Jurkat, Clone E6-1 (cell line): Measurements from ENCODE around the gene OR52E6. TPM values are rescaled to one million over a fixed set of nuclear protein-coding genes. Genes with fewer than 3 reads are reported as not detected.

Experiments used
- DNase-seq: peaks from one replicate; pipeline ENCODE4 v3.0.0-alpha.2; 2011; ENCODE audit warnings: low read depth, low spot score
- H3K4me3 ChIP-seq: 2 replicates; pipeline ENCODE4 v1.5.1; 2011; ENCODE audit warnings: mild to moderate bottlenecking, low read length, control low read depth, moderate library complexity
- polyA plus RNA-seq: library from polyadenylated mRNA; unstranded; fragments of >200 nt; gene quantifications from one replicate; pipeline ENCODE4 v1.2.1, GENCODE V29; 2012; ENCODE audit warnings: missing spikeins; ENCODE audit not compliant: insufficient read length, insufficient read depth

The OR52E6 gene
- polyA plus RNA-seq, result not detected

GRCh38 chr11:5841797-5842196 is at the start of gene OR52E6:
TSS of gene OR52E6 (minus strand) at chr11:5841897. CDS start at chr11:5841897, 0 bp downstream.
- H3K4me3 ChIP-seq, result no peak within 1 kb of the TSS
- DNase-seq, result no peak

GRCh38 chr11:5891216-5891800 is 49.6 kb upstream of the OR52E6 start:
- DNase-seq, result peak; percentile 17
- no peak overlapping the region for H3K4me3 ChIP-seq

DNA sequence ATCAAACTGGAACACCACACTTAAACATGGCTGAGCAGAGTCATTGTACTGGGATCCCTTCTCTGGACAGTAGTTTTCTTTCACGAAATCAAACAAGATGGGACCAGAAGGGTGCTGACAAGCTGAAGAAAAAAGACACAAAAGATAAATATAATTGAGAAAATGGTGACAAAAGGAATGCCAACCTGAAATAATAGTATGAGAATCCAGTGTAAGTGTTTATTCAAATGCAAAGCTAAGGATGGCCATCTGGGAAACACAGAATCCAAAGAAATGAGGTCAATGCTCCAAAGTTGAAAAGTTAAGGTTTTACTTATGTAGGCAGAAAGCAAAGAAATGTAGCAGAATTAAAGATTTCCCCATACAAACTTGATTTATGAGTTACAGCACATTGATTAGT is 46.0 kb upstream of the OR52E6 start:
- H3K4me3 ChIP-seq, result no peak overlapping the region
- DNase-seq, result no peak

GRCh38 chr11:5887172-5887571 is 45.5 kb upstream of the OR52E6 start:
- no peak overlapping the region for H3K4me3 ChIP-seq
- no peak for DNase-seq

- DNase-seq, result no peak
- no peak overlapping the region for H3K4me3 ChIP-seq
These were observed 40.1 kb upstream of the OR52E6 start for GRCh38 chr11:5881756-5882155.

DNA sequence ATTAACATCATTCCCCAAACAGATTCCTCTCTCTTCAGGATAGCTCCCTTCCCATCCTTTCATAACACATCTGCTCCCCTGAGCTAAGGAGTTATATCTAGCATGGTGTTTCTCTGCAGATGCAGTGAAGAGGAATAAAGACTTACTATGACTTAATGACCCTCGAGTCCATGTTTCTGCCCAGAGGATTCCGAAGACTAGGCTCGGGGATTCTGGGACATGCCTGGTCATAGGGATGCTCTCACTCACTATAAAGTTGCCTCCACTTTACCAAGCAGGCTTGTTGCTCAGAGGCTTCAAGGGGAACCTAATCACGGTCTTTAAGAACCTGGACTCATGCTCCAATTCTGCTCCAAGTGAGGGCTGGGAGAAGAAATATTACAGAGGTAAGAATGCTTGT is 38.6 kb upstream of the OR52E6 start, which contains the start of gene OR52E4:
TSS of gene OR52E4 (plus strand) at position 301 of the 400 bp plus-strand sequence. CDS start 3,664 bp downstream, outside the sequence.
- no peak for DNase-seq
- no peak within 1 kb of the TSS for H3K4me3 ChIP-seq

GRCh38 chr11:5878564-5878963 is 36.9 kb upstream of the OR52E6 start:
- H3K4me3 ChIP-seq, result no peak overlapping the region
- no peak for DNase-seq

DNA sequence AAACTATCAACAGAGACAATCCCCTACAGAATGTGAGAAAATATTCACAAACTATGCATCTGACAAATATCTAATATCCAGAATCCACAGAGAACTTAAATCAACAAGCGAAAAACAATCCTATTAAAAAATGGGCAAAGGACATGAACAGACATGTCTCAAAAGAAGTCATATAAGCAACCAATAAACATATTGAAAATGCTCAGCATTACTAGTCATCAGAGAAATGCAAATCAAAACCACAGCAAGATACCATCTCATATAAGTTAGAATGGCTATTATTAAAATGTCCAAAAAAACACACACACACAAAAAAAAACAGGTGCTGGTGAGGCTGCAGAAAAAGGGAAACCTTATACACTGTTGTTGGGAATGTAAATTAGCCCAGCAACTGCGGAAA is 24.1 kb upstream of the OR52E6 start:
- no peak overlapping the region for H3K4me3 ChIP-seq
- DNase-seq, result no peak

GRCh38 chr11:5857590-5857989 is 15.9 kb upstream of the OR52E6 start, which contains the start of gene OR52E8:
TSS of gene OR52E8 (minus strand) at chr11:5857690. CDS start at chr11:5857690, 0 bp downstream.
- H3K4me3 ChIP-seq, result no peak within 1 kb of the TSS
- DNase-seq, result no peak

- peak; percentile 33 for DNase-seq
- H3K4me3 ChIP-seq, result no peak overlapping the region
These were observed 9.3 kb upstream of the OR52E6 start for GRCh38 chr11:5851002-5851401.

DNA sequence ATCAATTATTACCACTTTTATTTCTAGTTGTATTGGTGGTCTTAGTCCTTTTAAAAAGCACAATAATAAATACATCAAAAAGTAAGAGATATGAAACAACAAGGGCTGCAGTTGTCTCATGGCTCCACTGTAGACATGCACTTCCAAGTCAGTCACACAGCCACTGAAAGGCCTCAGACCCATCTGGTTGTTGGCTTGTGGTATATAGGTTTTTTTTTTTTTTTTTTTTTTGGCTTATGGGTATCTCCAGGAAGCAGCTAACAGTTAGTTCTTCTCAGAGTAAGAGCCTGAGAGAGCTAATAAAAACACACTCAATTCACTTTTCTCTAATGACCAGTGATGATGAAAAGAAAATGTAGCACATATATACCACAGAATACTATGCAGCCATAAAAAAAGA is 6.0 kb upstream of the OR52E6 start:
- DNase-seq, result peak; percentile 77
- no peak overlapping the region for H3K4me3 ChIP-seq

GRCh38 chr11:5846701-5847100 is 5.0 kb upstream of the OR52E6 start:
- DNase-seq, result no peak
- H3K4me3 ChIP-seq, result no peak overlapping the region

- DNase-seq, result no peak
- no peak overlapping the region for H3K4me3 ChIP-seq
These were observed 4.0 kb downstream of the OR52E6 start for GRCh38 chr11:5837695-5838094.

DNA sequence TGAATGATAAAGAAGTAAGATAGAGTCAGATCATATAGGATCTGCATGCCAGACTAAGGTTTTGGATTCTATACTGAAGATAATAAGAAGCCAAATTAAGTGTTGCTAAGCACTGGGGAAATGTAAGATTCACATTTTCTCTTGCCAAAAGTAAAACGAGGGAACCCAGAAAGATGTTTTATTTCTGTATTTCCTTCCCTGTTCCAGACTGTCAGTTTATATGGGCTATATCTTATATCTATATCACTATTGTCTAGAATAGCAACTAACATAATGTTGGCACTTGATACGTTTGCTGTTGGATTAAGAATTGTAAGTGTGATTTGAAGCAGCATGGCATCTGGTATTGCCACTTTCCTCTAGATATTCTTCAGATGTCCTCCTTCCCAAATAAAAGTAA is 8.3 kb downstream of the OR52E6 start:
- DNase-seq, result no peak
- H3K4me3 ChIP-seq, result no peak overlapping the region

- H3K4me3 ChIP-seq, result no peak overlapping the region
- DNase-seq, result no peak
These were observed 10.4 kb downstream of the OR52E6 start for GRCh38 chr11:5831196-5831829.

DNA sequence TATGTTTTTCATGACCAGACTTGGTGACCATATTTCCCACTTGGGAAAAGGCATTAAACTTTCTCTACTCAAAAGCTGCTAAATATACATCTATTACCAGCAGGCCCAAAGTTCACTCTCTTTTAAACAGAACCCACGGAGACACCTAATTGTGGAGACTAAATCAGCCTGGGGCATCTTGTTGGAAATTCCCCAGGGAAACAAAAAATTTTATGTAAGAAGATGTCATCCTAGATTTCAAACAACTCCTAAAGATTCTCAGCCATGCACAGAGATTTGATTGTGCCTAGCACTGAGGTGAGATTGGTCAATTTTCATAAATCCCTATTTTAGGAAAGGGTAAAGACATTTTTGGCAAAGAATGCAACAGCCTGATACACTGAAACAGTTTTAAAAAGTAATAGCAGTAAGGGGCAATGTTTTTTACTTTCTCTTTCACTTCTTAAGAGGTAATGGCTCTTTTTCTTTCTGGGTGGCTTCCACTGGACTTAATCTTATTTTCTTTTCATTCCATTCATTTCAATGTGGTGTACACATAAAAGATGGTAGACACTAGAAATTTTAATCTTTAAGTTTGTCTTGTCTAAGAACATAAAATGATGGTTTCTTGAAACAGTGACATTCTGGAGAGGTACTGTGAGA is 23.3 kb downstream of the OR52E6 start:
- no peak for DNase-seq
- no peak overlapping the region for H3K4me3 ChIP-seq

DNA sequence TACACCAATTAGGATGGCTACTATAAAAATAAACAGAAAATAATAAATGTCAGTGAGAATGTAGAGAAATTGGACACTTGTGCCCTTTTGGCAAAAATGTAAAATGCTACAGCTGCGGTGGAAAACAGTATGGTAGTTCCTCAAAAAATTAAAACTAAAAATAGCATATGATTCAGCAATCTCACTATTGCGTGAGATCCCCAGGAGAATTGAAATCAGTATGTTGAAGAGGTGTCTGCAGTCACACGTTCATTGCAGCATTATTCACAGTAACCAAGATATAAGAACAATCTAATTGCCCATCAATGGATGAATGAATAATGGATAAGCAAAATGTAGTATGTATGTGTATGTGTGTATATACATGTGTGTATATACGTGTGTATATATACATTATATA is 26.2 kb downstream of the OR52E6 start:
- no peak overlapping the region for H3K4me3 ChIP-seq
- DNase-seq, result no peak

- DNase-seq, result no peak
- no peak overlapping the region for H3K4me3 ChIP-seq
These were observed 31.5 kb downstream of the OR52E6 start for GRCh38 chr11:5809905-5810795.

GRCh38 chr11:5809122-5809519 is 32.6 kb downstream of the OR52E6 start:
- H3K4me3 ChIP-seq, result peak overlapping the region; percentile 55
- peak; percentile 12 for DNase-seq
